H1 (cell line): ENCODE results near the gene EPB41L1. TPM values are rescaled to one million over a fixed set of nuclear protein-coding genes. Genes with fewer than 3 reads are reported as not detected.

Source experiments
- CTCF ChIA-PET: fragments of 300-600 bp; sonication (Branson Sonifier 250); formaldehyde crosslinking; loops from one replicate; lab custom pipeline; 2021; ENCODE audit not compliant: partially characterized antibody; lab: Charles Lee
- POLR2A ChIA-PET: fragments of 300-600 bp; sonication (Branson Sonifier 250); formaldehyde crosslinking; loops from one replicate; lab custom pipeline; 2021; ENCODE audit warnings: inconsistent platforms; ENCODE audit not compliant: partially characterized antibody; lab: Charles Lee
- DNase-seq, 2 experiments: peaks; one replicate each; pipeline versions ENCODE4 v3.0.0 to v3.0.0-alpha.2; 2010 to 2022; ENCODE audit warnings: low spot score in 2 of 2, low read depth in 1 of 2, mixed read lengths in 1 of 2
- FAIRE-seq: peaks from 2 replicates; lab custom pipeline; 2011; peaks lifted over from hg19 to GRCh38; lab: Jason Lieb, UNC
- H2AFZ ChIP-seq: 2 replicates; pipeline ENCODE4 v1.8.1; 2012; ENCODE audit warnings: low read length, inconsistent platforms
- H2AK5ac ChIP-seq: 2 replicates; pipeline ENCODE4 v1.6.1; 2013; ENCODE audit warnings: low read depth, low read length
- H2BK120ac ChIP-seq: replicated peaks from 2 replicates; pipeline ENCODE3; 2013; ENCODE audit warnings: low read depth, low read length, inconsistent platforms
- H2BK12ac ChIP-seq: 2 replicates; pipeline ENCODE4 v1.6.1; 2013; ENCODE audit warnings: low read depth, low read length
- H2BK15ac ChIP-seq: 2 replicates; pipeline ENCODE4 v1.6.1; 2013; ENCODE audit warnings: low read length
- H2BK20ac ChIP-seq: 2 replicates; pipeline ENCODE4 v1.6.1; 2013; ENCODE audit warnings: low read length
- H2BK5ac ChIP-seq: 2 replicates; pipeline ENCODE4 v1.6.1; 2013; ENCODE audit warnings: low read depth, low read length
- H3K14ac ChIP-seq: 2 replicates; pipeline ENCODE4 v1.6.1; 2013; ENCODE audit warnings: inconsistent platforms; ENCODE audit not compliant: insufficient read length
- H3K18ac ChIP-seq: 2 replicates; pipeline ENCODE4 v1.6.1; 2013; ENCODE audit warnings: low read length; ENCODE audit errors: extremely low read depth
- H3K23ac ChIP-seq: 2 replicates; pipeline ENCODE4 v1.6.1; 2013; ENCODE audit warnings: inconsistent platforms; ENCODE audit not compliant: insufficient read length
- H3K23me2 ChIP-seq: 2 replicates; pipeline ENCODE4 v1.6.1; 2013; ENCODE audit warnings: low read depth, low read length
- H3K27ac ChIP-seq: 2 replicates; pipeline ENCODE4 v1.6.1; 2011; ENCODE audit warnings: low read depth, low read length, inconsistent platforms
- H3K27me3 ChIP-seq, 4 experiments: replicated peaks in 1 of 4; 1 replicate in 1 of 4; 2 replicates in 3 of 4; pipeline versions ENCODE4 v1.6.1 to v1.8.1; 2011 to 2013; ENCODE audit warnings: low read length in 3 of 4, mild to moderate bottlenecking in 3 of 4, inconsistent platforms in 2 of 4, mixed read lengths in 2 of 4, moderate library complexity in 1 of 4; ENCODE audit not compliant: control insufficient read depth in 3 of 4, insufficient read depth in 3 of 4; ENCODE audit errors: extremely low read depth in 1 of 4
- H3K36me3 ChIP-seq, 4 experiments: 2 replicates each; pipeline versions ENCODE4 v1.6.1 to v1.8.1; 2011 to 2013; ENCODE audit warnings: mild to moderate bottlenecking in 4 of 4, low read length in 3 of 4, moderate library complexity in 2 of 4, control low read depth in 1 of 4, inconsistent platforms in 1 of 4; ENCODE audit not compliant: insufficient read depth in 4 of 4, control insufficient read depth in 2 of 4
- H3K4ac ChIP-seq: replicated peaks from 2 replicates; pipeline ENCODE3; 2013; ENCODE audit warnings: low read length, low read depth, mixed read lengths, inconsistent platforms; ENCODE audit not compliant: insufficient read length
- H3K4me1 ChIP-seq, 4 experiments: replicated peaks in 1 of 4; 1 replicate in 1 of 4; 2 replicates in 3 of 4; pipeline versions ENCODE4 v1.6.1 to v1.8.1; 2011 to 2013; ENCODE audit warnings: low read length in 3 of 4, inconsistent platforms in 2 of 4, mixed read lengths in 1 of 4; ENCODE audit not compliant: insufficient read depth in 4 of 4, control insufficient read depth in 3 of 4
- H3K4me2 ChIP-seq, 2 experiments: 2 replicates each; pipeline versions ENCODE4 v1.6.1 to v1.8.1; 2011 to 2013; ENCODE audit warnings: low read depth in 2 of 2, low read length in 2 of 2, control low read depth in 1 of 2, inconsistent platforms in 1 of 2, mild to moderate bottlenecking in 1 of 2; ENCODE audit not compliant: insufficient read depth in 1 of 2
- H3K4me3 ChIP-seq, 4 experiments: fragments of 200-600, 300-600 bp in 1 of 4; sonication (generic), shearing (Covaris generic), sonication (Bioruptor Twin) in 1 of 4; 2 replicates each; pipeline versions ENCODE4 v1.5.1 to v1.8.1; 2011 to 2016; ENCODE audit warnings: low read length in 4 of 4, low read depth in 3 of 4, control low read depth in 2 of 4, inconsistent platforms in 2 of 4, mild to moderate bottlenecking in 2 of 4, mixed read lengths in 1 of 4, moderate library complexity in 1 of 4; ENCODE audit not compliant: insufficient read depth in 2 of 4; ENCODE audit errors: extremely low read depth in 1 of 4
- H3K56ac ChIP-seq: replicated peaks from 2 replicates; pipeline ENCODE3; 2013; ENCODE audit warnings: low read depth, mild to moderate bottlenecking, mixed read lengths, low read length, inconsistent platforms; ENCODE audit not compliant: insufficient read length
- H3K79me1 ChIP-seq: 2 replicates; pipeline ENCODE4 v1.6.1; 2013; ENCODE audit warnings: low read depth, low read length, control low read depth
- H3K79me2 ChIP-seq, 2 experiments: 2 replicates each; pipeline versions ENCODE4 v1.6.1 to v1.8.1; 2012 to 2013; ENCODE audit warnings: low read length in 2 of 2, mild to moderate bottlenecking in 2 of 2, inconsistent platforms in 1 of 2; ENCODE audit not compliant: insufficient read depth in 2 of 2, control insufficient read depth in 1 of 2
- H3K9ac ChIP-seq, 4 experiments: replicated peaks in 1 of 4; 1 replicate in 1 of 4; 2 replicates in 3 of 4; pipeline versions ENCODE4 v1.6.1 to v1.8.1; 2011 to 2013; ENCODE audit warnings: low read depth in 3 of 4, low read length in 3 of 4, control low read depth in 2 of 4, mild to moderate bottlenecking in 2 of 4, moderate library complexity in 2 of 4, inconsistent platforms in 1 of 4; ENCODE audit errors: extremely low read depth in 1 of 4
- H3K9me3 ChIP-seq, 2 experiments: 2 replicates each; pipeline versions ENCODE4 v1.6.1 to v1.8.1; 2012 to 2013; ENCODE audit warnings: mild to moderate bottlenecking in 2 of 2, moderate library complexity in 2 of 2, control low read depth in 1 of 2, inconsistent platforms in 1 of 2, low read depth in 1 of 2, low read length in 1 of 2, mixed read lengths in 1 of 2; ENCODE audit not compliant: insufficient read depth in 2 of 2
- H4K20me1 ChIP-seq, 2 experiments: replicated peaks in 1 of 2; 2 replicates each; pipeline versions ENCODE3 to v1.8.1; 2011 to 2013; ENCODE audit warnings: inconsistent platforms in 2 of 2, low read length in 2 of 2, mild to moderate bottlenecking in 1 of 2; ENCODE audit not compliant: insufficient read depth in 2 of 2, control insufficient read depth in 1 of 2
- H4K5ac ChIP-seq: 2 replicates; pipeline ENCODE4 v1.6.1; 2013; ENCODE audit warnings: low read length, low read depth, mixed read lengths, inconsistent platforms; ENCODE audit not compliant: insufficient read length
- H4K8ac ChIP-seq: 2 replicates; pipeline ENCODE4 v1.8.0; 2013; ENCODE audit warnings: mild to moderate bottlenecking, moderate library complexity, low read length, inconsistent platforms; ENCODE audit not compliant: insufficient read depth; ENCODE audit errors: extremely low read depth
- H4K91ac ChIP-seq: replicated peaks from 2 replicates; pipeline ENCODE3; 2013; ENCODE audit warnings: low read length, mixed read lengths, inconsistent platforms; ENCODE audit not compliant: insufficient read length
- CHD2 ChIP-seq: IDR thresholded peaks from 2 replicates; pipeline ENCODE4 v1.6.1; 2012; ENCODE audit warnings: low read length, improper control_type of control experiment
- EZH2 ChIP-seq: fragments of 200-600 bp; sonication (generic); IDR thresholded peaks from 2 replicates; pipeline ENCODE4 v1.7.1; 2012; ENCODE audit warnings: low read depth, mild to moderate bottlenecking, moderate library complexity, low read length, inconsistent platforms; ENCODE audit not compliant: severe bottlenecking
- JUND ChIP-seq: IDR thresholded peaks from 2 replicates; pipeline ENCODE4 v1.6.1; 2011; ENCODE audit warnings: mild to moderate bottlenecking, improper control_type of control experiment, low read length
- KDM1A ChIP-seq: fragments of 200-600, 300-600 bp; sonication (generic); IDR thresholded peaks from 2 replicates; pipeline ENCODE4 v1.7.1; 2016; ENCODE audit warnings: mild to moderate bottlenecking, low read length, borderline replicate concordance
- NRF1 ChIP-seq: IDR thresholded peaks from 2 replicates; pipeline ENCODE4 v1.6.1; 2011; ENCODE audit warnings: mild to moderate bottlenecking, low read depth, low read length, improper control_type of control experiment
- POU5F1 ChIP-seq: IDR thresholded peaks from 2 replicates; pipeline ENCODE4 v1.6.1; 2011; ENCODE audit warnings: low read depth, mild to moderate bottlenecking, low read length, moderate library complexity
- TAF7 ChIP-seq: optimal IDR thresholded peaks from 2 replicates; pipeline ENCODE3; 2011; ENCODE audit warnings: low read depth, mild to moderate bottlenecking, inconsistent platforms, low read length, moderate library complexity, borderline replicate concordance
- WGBS, 2 experiments: shearing (Covaris generic) in 1 of 2; methylation state at CpG; one replicate each; pipeline versions ENCODE4 v1.1.6 to v1.1.7; 2013 to 2015; ENCODE audit warnings: low lambda C conversion rate in 2 of 2, mixed read lengths in 2 of 2, inconsistent platforms in 1 of 2, low coverage in 1 of 2, missing lambda C conversion rate in 1 of 2; ENCODE audit not compliant: insufficient replicate concordance in 2 of 2, insufficient coverage in 1 of 2, insufficient read length in 1 of 2; ENCODE audit errors: extremely low coverage in 1 of 2, missing lambda C conversion rate in 1 of 2; 5-methylcytosine and 5-hydroxymethylcytosine counted together
- polyA plus RNA-seq, 7 experiments: library from polyadenylated mRNA; depleted of rRNA in 3 of 7; stranded (reverse) in 5 of 7; unstranded in 2 of 7; fragments of >200 nt in 5 of 7; fragments of 200-250 nt in 2 of 7; gene quantifications; 1 replicate in 5 of 7; 2 replicates in 1 of 7; 4 replicates in 1 of 7; pipeline versions ENCODE4 v1.2.1 to v1.2.3, GENCODE V29; 2011 to 2013; ENCODE audit warnings: missing spikeins in 2 of 7, mixed read lengths in 2 of 7
- total RNA-seq: library from RNA; stranded (reverse); fragmentation: NEBNext Ultra II Directional; extraction: Animal tissue kit (Norgen Biotek cat#: 25700); gene quantifications from 2 replicates; pipeline ENCODE4 v1.2.1, GENCODE V29; 2021

Gene EPB41L1
- total and polyA plus RNA-seq, 2 of the 8 experiments (the other 6 are each of a cell fraction or from before 2014, with no cell fraction given) = 14.8 to 36.0 TPM

DNA sequence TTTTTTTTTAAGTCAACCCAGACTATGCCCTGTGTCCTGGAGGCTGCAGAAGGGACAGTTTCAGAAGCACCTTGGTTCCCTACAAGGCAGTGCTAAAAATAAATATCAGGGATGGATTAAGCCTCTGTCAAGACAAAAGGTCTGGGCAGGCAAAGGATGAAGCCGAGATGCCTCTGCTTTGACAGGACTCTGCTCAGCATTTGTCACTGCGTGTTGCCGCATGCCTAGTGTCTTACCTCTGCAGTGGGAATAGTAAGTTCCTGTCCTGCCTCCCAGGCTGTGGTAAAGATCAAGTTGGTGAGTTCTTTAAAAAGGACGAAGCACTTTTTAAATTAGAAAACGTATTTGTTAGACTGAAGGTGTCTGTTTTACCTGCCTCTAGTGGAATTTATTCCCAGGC, 96.9 kb downstream of the EPB41L1 start:
- CTCF ChIA-PET = interaction anchor here (0.6 to 1.3 kb wide), 3 partner anchors 35 to 246 kb away, joined by 4 to 5 read pairs (median 5); no protein-coding TSS in a partner anchor
- no peak for FAIRE-seq
- H3K4me3 ChIP-seq = no peak overlapping the region

More for the DNA sequence above, 96.9 kb downstream of the EPB41L1 start:
- Histone ChIP-seq H3K27ac (no peak overlapping the region), H3K36me3 (peaks cover 3 to 18% (median 7%) of the 10 kb centered on the region in 4 experiments; a peak in 7 of 8 replicates), H3K79me1 (peaks cover 4% of the 10 kb centered on the region; the same call in 1 of the 2 replicates), H3K4me1 (no peaks in the 10 kb centered on the region; a peak in 1 of 7 replicates), H3K23me2 (no peaks in the 10 kb centered on the region), H2BK5ac (no peak overlapping the region), H4K8ac (no peak overlapping the region), H3K14ac (no peak overlapping the region), H4K5ac (no peak overlapping the region), H3K18ac (no peak overlapping the region), H3K23ac (no peak overlapping the region), H4K91ac (no peak overlapping the region), H3K9ac (no peak overlapping the region), H3K9me3 (no peaks in the 10 kb centered on the region), H2BK15ac (no peak overlapping the region), H3K27me3 (no peaks in the 10 kb centered on the region), H3K4me2 (no peak overlapping the region), H3K4ac (no peak overlapping the region), H2AFZ (no peak overlapping the region), H2AK5ac (no peak overlapping the region), H2BK12ac (no peak overlapping the region), H3K56ac (no peak overlapping the region), H4K20me1 (peaks cover 6 to 7% of the 10 kb centered on the region in 2 experiments), H2BK120ac (no peak overlapping the region), H3K79me2 (no peaks in the 10 kb centered on the region; a peak in 1 of 4 replicates), H2BK20ac (no peak overlapping the region)
- DNase-seq = no peak
- WGBS, 2 experiments = 97% methylated on average over 5 of the region's 5 CpGs; no CpG with 5 or more reads in 1 of the 2 experiments
- TF ChIP-seq NRF1 (no peak), TAF7 (no peak), KDM1A (no peak), EZH2 (no peak), POU5F1 (no peak), CHD2 (no peak), JUND (no peak)
- POLR2A ChIA-PET = interaction anchor here (0.6 to 1.4 kb wide), 2 partner anchors 8 to 797 kb away, joined by 3 to 4 read pairs; no protein-coding TSS in a partner anchor
